ENCODE data around the gene SLC35G3.
"Not testable (repeated sequence)": the region's sequence is repeated elsewhere in the genome, so short reads cannot be mapped to it uniquely, and the experiment has no call there.

Gene SLC35G3

DNA sequence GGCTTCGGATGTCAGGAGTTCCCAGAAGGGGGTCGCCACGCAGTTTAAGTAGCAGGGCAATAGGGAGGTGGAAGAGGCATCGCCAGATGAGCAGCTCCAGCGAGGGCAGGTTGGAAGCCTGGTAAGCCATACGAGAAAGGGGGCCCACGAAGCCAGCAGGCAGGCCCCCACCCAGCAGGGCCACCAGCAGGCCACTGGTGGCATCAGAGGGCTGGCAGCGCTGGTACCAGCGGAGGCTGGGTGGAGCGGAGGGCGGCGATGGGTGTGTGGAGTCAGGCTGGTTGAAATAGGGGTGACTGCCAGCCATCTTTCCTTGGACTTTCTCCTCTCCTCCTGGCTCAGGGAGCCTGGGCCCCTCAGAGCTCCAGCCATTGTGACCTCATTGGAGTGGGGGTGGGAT lies at the start of gene SLC35G3:
TSS of gene SLC35G3 (minus strand) at position 393 of the 400 bp plus-strand sequence. CDS start at position 307, 86 bp downstream.
- not testable (repeated sequence) for DNase-seq

- peak; percentile 49 to 60 for DNase-seq
Observed at GRCh38 chr17:35243561-35244340, 49.6 kb upstream of the SLC35G3 start.

DNA sequence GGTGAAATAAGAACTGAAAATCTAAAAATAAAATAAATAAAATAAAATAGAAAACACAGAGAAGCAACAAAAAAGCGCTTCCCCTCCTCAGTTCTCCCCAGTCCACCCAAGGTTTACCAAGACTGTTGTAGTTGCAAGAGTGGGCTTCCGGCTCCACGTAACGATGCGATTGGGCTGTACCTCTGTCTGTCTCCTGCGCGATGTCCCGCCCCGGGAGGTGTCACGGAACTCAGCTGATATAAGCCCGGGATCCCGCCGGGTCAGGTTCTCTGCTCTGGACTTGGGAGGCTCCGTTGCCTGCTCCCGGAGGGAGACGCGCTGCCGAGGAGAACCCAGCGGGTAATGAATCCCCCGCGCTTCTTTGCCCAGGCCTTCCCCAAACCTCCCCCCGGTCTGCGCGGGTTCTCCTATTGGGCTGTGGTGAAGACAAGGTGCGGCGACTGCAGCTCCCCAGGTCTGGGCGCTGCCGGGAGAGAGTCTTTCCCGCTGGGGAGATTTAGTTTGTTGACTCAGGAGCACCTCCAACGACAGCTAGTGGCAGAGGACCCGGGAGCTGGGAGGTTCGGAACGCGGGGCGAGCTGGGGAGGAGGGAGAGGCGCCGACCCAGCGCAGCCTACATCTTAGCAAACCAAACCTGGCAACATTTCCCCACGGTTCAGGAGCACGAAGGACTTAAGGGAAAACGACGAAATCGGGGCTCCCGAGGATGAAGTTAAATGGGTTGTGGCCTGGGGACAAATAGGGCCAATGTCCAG lies 48.8 kb upstream of the SLC35G3 start, which contains the start of gene SLFN5:
TSS of gene SLFN5 (plus strand) at position 268 of the 756 bp plus-strand sequence. CDS start 15,619 bp downstream, outside the sequence.
- DNase-seq, result peak; percentile 94 to 95

- DNase-seq, result peak; percentile 88 to 90
Observed at GRCh38 chr17:35242158-35242804, 48.1 kb upstream of the SLC35G3 start.

GRCh38 chr17:35241520-35241919 lies 47.3 kb upstream of the SLC35G3 start:
- DNase-seq, result peak; percentile 39 to 42

DNA sequence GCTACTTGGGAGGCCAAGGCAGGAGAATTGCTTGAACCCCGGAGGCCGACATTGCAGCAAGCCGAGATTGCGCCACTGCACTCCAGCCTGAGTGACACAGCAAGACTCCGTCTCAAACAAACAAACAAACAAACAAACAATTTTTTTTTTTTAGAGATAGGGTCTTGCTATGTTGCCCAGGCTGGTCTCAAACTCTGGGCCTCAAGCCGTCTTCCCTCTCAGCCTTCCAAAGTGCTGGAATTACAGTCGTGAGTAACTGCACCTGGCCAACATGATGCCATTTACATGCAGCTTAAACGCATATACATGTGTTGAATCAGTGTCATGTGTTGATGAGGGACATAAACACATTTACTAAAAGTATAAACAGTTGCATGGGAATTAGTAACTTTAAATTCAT lies 46.7 kb upstream of the SLC35G3 start:
- DNase-seq, result no peak

DNA sequence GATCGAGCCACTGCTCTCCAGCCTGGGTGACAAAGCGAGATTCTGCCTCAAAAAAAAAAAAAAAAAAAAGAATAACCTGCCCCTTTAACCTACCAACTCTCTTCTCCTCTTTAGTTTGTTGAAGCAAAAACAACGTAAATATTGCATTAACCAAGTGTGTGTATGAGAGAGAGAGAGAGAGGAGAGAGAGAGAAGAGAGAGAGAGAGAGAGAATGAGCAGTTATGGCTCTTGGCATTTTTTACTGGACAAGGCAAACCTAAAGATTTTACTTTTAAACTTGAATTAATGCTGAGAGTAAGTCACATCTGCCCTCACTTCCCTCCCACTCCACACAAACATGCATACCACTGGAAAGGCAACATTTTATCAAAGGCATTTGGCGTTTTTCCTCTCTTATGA lies 45.6 kb upstream of the SLC35G3 start:
- DNase-seq, result no peak

- peak in 1 of 2 donors; percentile 53 for DNase-seq
Observed at GRCh38 chr17:35238821-35239220, 44.6 kb upstream of the SLC35G3 start.

DNA sequence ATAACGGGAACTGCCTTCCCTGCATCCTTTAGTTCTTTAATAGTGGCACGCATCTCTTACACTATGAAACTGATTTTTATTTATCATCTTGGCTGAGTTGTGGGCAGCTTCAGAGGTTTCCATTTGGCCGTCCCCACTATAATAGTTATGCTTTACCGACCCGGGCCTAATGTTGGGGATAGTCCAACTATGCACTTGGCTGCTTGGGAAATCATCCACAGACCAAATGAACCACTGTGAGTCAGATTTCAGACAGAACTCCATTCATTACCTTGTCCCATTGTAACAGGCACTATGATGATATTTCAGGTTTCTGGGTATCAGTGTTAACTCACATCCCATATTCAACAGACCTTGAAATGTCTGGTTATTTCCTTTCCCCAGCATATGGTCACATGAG lies 42.6 kb upstream of the SLC35G3 start:
- no peak for DNase-seq

DNA sequence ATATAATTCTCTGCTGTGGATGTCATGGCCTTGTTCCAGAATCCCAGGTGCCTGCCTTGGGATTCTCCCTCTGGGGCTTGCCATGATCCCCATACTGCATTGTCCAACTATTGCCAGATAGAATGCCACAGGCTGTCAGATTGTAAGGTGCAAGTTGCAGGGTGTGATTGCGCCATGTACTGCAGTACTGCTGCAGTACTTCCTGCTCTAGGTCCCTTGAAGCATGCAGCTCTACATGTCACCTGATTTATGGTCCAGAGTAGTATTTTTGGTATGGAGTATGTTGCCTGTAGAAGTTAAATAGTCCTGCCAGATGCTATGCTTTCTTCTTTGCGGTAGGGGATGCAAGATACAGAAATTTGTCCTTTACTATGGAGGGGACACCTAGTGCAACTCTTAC lies 41.7 kb upstream of the SLC35G3 start:
- no peak for DNase-seq

GRCh38 chr17:35235289-35235688 lies 41.1 kb upstream of the SLC35G3 start:
- no peak for DNase-seq

GRCh38 chr17:35234315-35234714 lies 40.1 kb upstream of the SLC35G3 start:
- not testable (repeated sequence) for DNase-seq

GRCh38 chr17:35229638-35230037 lies 35.4 kb upstream of the SLC35G3 start:
- no peak for DNase-seq

GRCh38 chr17:35227546-35227945 lies 33.4 kb upstream of the SLC35G3 start:
- no peak for DNase-seq

DNA sequence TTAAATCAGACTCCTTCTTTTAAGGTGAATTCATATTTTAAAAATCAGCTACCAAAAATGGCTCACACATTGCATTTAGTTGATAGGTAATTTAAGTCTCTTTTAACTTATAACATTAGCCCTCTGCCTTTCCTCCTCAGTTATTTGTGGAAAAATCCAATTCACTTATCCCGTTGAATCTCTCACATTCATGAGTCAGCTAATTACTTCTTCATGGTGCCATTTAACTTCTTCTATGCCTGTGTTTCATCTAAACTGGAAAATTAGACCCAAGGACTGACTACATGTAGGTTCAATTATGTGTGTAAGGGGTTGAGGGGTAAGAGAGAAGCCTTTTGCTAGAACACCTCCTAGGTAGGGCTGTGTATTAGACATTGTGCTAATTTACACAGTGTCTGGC lies 30.2 kb upstream of the SLC35G3 start:
- DNase-seq, result no peak

GRCh38 chr17:35222452-35222851 lies 28.3 kb upstream of the SLC35G3 start:
- DNase-seq, result no peak

DNA sequence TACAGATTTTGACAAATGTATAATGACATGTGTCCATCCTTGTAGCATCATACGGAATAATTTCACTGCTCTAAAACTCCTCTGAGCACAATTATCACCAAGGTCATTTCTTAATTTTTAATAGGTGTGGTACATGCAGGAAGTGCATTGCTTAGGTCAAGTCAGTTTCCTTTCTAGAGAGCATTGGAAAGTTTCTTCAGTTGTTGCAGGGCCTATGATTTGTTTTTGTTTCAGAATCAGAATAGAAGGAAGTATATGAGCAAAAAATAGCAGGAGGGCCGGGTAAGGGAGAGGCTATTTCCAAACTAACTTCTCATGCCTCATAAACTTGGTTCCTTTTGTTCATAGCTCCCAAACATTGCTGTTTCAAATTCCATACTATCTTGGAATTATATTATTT lies 24.7 kb upstream of the SLC35G3 start:
- DNase-seq, result no peak

- no peak for DNase-seq
Observed at GRCh38 chr17:35217107-35217506, 22.9 kb upstream of the SLC35G3 start.

DNA sequence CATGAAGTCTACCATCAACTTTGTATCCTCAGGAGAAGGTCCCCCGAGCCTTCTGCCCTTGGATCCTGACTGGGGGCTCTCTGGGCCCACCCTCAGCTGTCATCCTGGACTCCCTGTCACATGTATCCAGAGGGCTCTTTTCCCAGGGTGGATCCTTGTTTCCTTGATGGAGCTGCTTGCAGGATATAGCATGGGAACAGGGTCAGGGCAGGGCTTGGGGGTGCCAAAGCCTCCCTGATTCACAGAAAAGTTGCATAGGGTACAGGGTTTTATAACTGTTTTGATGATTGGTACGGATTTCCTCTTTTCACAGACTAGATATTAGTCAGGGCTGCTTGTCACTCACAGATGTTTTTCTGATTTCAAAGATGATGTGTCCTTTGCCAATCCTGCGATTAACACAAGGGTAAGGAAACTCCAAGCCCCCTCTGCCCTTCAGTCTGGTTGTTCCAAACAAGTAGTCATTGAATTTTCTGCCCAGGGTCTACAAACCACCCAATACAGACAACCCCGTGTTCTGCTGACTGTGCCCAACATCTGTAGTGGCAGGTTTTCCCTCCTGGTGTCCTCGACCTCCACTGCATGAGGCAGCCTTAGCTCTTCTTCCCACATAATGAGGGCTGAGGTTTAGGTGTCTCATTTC lies 20.6 kb upstream of the SLC35G3 start:
- peak in 1 of 2 donors; percentile 54 for DNase-seq

DNA sequence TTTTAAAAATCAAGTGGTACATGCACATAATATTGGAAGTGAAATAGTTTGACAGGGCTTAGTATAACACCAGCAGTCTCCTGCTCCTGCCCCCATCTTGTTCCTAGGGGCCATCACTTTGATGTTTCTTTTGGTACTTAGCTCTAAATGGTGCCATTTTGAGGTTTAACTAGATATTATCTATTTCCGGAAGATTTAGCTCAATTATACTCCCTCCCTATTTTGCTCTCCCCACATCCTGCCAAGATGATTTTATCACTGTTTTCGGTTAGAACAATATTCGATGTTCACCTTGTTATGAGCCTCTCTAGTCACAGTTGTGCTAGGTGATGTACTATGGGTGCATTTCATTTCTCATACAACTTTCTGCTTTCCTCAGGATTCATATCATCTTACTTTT lies 20.0 kb upstream of the SLC35G3 start:
- DNase-seq, result peak; percentile 34 to 90

- DNase-seq, result no peak
Observed at GRCh38 chr17:35213412-35213940, 19.3 kb upstream of the SLC35G3 start.

DNA sequence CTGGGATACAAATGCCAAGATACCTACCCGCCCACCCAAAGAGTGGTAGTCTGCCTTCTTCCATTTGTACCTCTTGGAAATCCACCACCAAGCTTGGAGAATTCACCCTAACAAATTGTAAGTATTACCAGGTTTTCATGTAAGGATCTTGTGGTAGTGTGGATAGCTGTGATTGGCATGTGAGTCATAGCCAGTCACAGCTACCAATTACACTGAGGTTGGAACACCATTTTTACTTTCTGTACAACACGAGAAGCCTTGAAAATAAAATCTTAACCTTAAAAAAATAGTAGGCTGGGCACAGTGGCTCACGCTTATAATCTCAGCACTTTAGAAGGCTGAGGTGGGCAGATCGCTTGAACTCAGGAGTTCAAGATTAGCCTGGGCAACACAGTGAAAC lies 18.5 kb upstream of the SLC35G3 start:
- no peak for DNase-seq

GRCh38 chr17:35210741-35211140 lies 16.5 kb upstream of the SLC35G3 start:
- peak; percentile 52 to 55 for DNase-seq
